Fibroblast of villous mesenchyme (primary cell): ENCODE data around the gene FRMD4A. TPM values are rescaled to one million over a fixed set of nuclear protein-coding genes. Genes with fewer than 3 reads are reported as not detected.
A peak's percentile ranks its signal among the peaks of the same experiment; 100 is the strongest.

Source experiments
- DNase-seq: peaks from one replicate; pipeline ENCODE4 v3.0.0-alpha.2; 2010; ENCODE audit warnings: low read depth
- H3K4me3 ChIP-seq: 2 replicates; pipeline ENCODE4 v1.5.1; 2011; ENCODE audit warnings: low read depth, mild to moderate bottlenecking, low read length
- total RNA-seq: library from RNA; depleted of rRNA; stranded (reverse); fragments of >200 nt; gene quantifications from 2 replicates; pipeline ENCODE4 v1.2.3, GENCODE V29; 2012
- TF ChIP-seq, protein P1 (sequence below): IDR thresholded peaks from 2 replicates; pipeline ENCODE4 v1.5.1; 2012; ENCODE audit warnings: low read depth, mild to moderate bottlenecking, low read length; ENCODE audit not compliant: insufficient read depth

Gene FRMD4A
- total RNA-seq, 1 donor: 40.2 TPM

DNA sequence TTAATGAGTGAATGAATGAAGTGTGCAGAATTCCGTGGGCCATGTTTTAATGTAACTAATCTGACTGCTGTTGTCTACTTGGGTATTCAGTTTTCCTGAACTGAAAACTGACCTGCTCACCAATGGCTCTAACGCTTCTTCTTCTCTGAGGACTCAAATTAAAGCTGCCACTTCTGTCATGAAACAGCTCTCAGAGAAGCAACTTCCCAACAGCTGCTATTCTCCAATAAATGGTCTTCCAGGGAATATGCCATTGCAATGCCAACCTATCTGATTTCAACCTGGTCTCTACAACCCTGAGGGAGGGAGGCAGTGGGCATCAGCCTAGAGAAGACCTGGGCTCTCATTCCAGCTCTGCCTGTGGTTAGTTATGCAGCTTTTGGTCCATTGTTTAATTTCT is 69.4 kb downstream of the FRMD4A start:
- TF ChIP-seq, protein P1, sequence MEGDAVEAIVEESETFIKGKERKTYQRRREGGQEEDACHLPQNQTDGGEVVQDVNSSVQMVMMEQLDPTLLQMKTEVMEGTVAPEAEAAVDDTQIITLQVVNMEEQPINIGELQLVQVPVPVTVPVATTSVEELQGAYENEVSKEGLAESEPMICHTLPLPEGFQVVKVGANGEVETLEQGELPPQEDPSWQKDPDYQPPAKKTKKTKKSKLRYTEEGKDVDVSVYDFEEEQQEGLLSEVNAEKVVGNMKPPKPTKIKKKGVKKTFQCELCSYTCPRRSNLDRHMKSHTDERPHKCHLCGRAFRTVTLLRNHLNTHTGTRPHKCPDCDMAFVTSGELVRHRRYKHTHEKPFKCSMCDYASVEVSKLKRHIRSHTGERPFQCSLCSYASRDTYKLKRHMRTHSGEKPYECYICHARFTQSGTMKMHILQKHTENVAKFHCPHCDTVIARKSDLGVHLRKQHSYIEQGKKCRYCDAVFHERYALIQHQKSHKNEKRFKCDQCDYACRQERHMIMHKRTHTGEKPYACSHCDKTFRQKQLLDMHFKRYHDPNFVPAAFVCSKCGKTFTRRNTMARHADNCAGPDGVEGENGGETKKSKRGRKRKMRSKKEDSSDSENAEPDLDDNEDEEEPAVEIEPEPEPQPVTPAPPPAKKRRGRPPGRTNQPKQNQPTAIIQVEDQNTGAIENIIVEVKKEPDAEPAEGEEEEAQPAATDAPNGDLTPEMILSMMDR: no peak
- no peak overlapping the region for H3K4me3 ChIP-seq
- DNase-seq: no peak

DNA sequence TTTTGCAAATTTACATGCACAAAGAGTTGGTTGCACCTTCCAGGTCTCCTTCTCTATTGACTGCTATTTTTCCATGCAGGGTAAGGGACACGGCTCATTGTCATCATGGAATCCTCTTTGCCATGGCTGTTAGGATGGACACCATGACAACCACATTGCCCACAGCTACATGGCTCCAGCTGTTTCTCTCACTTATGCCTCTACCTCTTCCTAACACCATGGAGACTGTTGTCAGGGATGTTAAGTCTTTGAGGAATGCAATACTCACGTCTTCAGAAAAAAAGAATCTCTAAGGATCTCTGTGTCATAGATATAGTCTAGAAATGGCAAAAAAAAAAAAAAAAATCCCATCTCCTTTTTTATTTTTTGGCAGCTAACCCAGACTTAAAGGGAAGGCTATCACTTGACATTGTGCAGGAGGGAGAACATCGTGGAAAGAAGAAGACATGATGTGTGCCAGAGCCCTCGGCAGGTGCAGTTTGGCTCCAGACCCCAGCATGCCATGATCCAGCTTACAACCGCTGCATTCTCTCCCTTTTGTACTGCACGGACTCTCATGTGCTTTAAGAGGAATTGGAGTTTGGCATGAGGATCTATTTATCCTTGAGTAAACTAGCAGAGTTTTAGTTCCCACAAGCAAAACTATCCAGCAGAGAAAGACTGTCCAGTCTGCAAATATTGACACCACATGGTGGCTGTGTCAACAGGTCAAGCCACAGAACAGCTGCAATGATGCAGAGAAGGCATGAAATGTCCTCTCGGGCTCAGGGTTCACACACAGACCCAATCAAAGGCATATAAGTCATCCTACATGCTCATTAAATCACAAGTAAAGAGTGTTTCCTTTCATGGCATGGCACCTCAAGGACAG is 70.8 kb downstream of the FRMD4A start:
- DNase-seq: peak; percentile 49
- TF ChIP-seq, protein P1: no peak
- no peak overlapping the region for H3K4me3 ChIP-seq

DNA sequence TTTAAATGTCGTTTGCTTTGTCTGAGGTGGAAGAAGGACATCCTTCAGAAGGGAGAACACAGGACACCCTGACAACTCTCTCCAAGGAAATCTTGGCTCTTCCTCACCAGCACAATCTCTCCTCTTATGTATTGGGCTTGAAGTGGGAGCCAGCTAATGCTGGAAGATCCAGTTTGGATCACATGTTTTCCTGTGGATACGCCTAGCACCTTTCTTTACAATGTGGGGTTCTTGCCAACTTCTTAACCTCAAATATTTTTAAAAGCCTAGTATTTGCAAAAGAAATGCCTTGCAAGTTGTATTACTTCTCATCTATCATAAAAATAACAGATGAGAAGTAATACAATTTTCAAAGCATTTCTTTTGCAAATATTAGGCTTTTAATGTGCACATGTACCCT is 76.4 kb downstream of the FRMD4A start:
- TF ChIP-seq, protein P1: no peak
- no peak for DNase-seq
- no peak overlapping the region for H3K4me3 ChIP-seq

DNA sequence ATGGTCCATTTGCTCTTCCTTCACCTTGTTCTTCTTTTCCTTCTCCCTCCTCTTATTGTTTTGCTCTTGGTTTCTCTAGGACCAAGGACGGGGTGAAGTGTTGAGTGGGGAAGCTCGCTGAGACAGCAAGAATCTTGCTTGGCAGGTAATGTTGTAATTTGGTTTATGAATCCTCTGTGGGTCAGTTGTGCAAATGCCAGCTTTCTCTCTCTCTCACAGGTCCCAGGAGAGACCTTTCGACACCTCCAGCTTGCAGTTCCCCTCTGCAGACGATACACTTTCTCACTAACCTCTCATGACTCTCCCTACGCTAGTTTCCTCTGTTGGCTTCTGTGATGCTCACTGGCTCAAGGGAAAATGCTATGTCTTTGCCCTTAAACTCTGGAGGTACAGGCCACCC is 77.0 kb downstream of the FRMD4A start:
- no peak overlapping the region for H3K4me3 ChIP-seq
- no peak for DNase-seq
- TF ChIP-seq, protein P1: no peak

DNA sequence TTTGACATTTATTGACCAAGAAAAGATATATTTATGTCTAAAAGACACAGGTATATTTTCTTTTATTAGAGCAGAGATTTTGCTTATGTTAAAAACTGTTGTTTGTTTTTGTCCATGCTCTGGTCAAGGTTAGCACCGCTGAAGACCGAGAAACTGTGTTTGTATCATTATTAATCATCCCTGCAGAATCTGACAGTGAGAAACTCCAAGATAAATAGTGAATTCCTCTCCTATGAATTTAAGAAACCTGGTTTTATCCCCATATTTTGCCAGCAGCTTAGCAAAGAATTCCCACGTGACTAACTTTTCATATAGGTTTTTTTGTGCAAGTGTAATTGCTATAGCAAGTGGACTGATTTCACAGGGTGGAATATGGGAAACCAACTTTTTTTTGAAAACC is 77.6 kb downstream of the FRMD4A start:
- DNase-seq: no peak
- no peak overlapping the region for H3K4me3 ChIP-seq
- TF ChIP-seq, protein P1: no peak

DNA sequence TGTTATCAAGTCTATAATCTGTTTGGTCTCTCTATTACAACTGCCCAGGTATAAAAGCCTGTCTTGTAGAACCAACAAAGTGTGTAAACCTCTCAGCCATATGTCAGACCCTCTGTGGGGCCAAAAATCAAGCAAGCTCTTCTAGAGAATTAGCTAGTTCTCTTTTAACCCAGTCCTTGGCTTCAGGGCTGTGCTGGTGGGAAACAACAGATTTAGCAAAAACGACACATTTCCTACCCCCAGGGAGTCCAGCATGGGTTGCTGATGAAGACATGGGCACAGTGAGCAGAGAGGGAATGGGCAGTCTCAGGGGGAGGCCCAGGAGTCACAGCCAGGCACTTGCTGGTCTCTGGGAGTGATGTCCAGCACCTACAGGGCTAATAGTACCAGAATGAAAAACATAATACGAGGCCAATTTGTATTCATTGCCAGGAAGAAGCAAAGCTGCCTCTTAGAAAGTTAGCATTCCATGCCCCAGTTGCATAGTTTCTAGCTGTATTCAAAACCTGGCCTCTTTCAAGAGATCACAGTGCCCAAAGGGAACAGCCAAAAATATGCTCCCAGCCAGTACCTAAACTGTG is 80.1 kb downstream of the FRMD4A start:
- DNase-seq: no peak
- no peak overlapping the region for H3K4me3 ChIP-seq
- TF ChIP-seq, protein P1: no peak
